CD4-positive, alpha-beta T cell (primary cell): Measurements from ENCODE around the gene CCDC24. TPM values are rescaled to one million over a fixed set of nuclear protein-coding genes. Genes with fewer than 3 reads are reported as not detected.

Experiments
- ATAC-seq: fragments of 200-7000 bp; cut with Tn5 transposase; one replicate; pipeline ENCODE4 v1.10.0; 2022; ENCODE audit warnings: mild to moderate bottlenecking; ENCODE audit not compliant: poor library complexity
- CTCF ChIA-PET: fragments of 350-600 bp; sonication (Branson Sonifier 250); formaldehyde crosslinking; loops from one replicate; lab custom pipeline; 2021; ENCODE audit warnings: antibody characterized with exemption, inconsistent platforms; lab: Charles Lee
- POLR2A ChIA-PET: fragments of 350-600 bp; sonication (Branson Sonifier 250); formaldehyde crosslinking; loops from one replicate; lab custom pipeline; 2021; ENCODE audit warnings: antibody characterized with exemption, inconsistent platforms; lab: Charles Lee
- DNase-seq, 14 experiments: peaks; one replicate each; pipeline ENCODE4 v3.0.0-alpha.2; 2013 to 2020; ENCODE audit warnings: mixed read lengths in 2 of 14
- H3K27ac ChIP-seq, 2 donors: one replicate each; pipeline versions ENCODE4 v1.5.1 to v1.7.0; 2013; ENCODE audit warnings: low read length in 2 of 2, low read depth in 1 of 2, mild to moderate bottlenecking in 1 of 2
- H3K27me3 ChIP-seq, 2 experiments: 1 replicate in 1 of 2; 2 replicates in 1 of 2; pipeline versions ENCODE4 v1.6.1 to v1.7.0; 2013; ENCODE audit warnings: low read length in 2 of 2, control low read depth in 1 of 2, mild to moderate bottlenecking in 1 of 2, moderate library complexity in 1 of 2; ENCODE audit not compliant: insufficient read depth in 2 of 2, control insufficient read depth in 1 of 2
- H3K36me3 ChIP-seq: one replicate; pipeline ENCODE4 v1.6.1; 2013; ENCODE audit warnings: low read length, control low read depth; ENCODE audit not compliant: insufficient read depth
- H3K4me1 ChIP-seq: one replicate; pipeline ENCODE4 v1.6.1; 2013; ENCODE audit warnings: low read length, control low read depth; ENCODE audit not compliant: insufficient read depth
- H3K4me3 ChIP-seq: one replicate; pipeline ENCODE4 v1.5.1; 2013; ENCODE audit warnings: mild to moderate bottlenecking, low read length, moderate library complexity
- H3K9me3 ChIP-seq, 2 experiments: 1 replicate in 1 of 2; 2 replicates in 1 of 2; pipeline versions ENCODE4 v1.6.1 to v1.7.0; 2013; ENCODE audit warnings: low read length in 2 of 2, mild to moderate bottlenecking in 2 of 2, control low read depth in 1 of 2, moderate library complexity in 1 of 2; ENCODE audit not compliant: control insufficient read depth in 1 of 2, insufficient read depth in 1 of 2
- H3K27ac Mint-ChIP-seq: one replicate; pipeline ENCODE4 v1.8.0; 2020; ENCODE audit warnings: mixed read lengths
- H3K27me3 Mint-ChIP-seq: one replicate; pipeline ENCODE4 v1.8.0; 2021; ENCODE audit warnings: mixed read lengths
- H3K36me3 Mint-ChIP-seq: one replicate; pipeline ENCODE4 v1.8.0; 2021; ENCODE audit warnings: low read depth, mixed read lengths
- H3K4me1 Mint-ChIP-seq: one replicate; pipeline ENCODE4 v1.8.0; 2021; ENCODE audit warnings: low read depth, mixed read lengths
- H3K4me3 Mint-ChIP-seq: one replicate; pipeline ENCODE4 v1.8.0; 2020; ENCODE audit warnings: mild to moderate bottlenecking, mixed read lengths
- H3K9me3 Mint-ChIP-seq: one replicate; pipeline ENCODE4 v1.8.0; 2020; ENCODE audit warnings: mixed read lengths
- intact Hi-C, 2 experiments: fragments of 100-400 bp; cut with DNase I in 1 of 2; cut with micrococcal nuclease in 1 of 2; formaldehyde crosslinking; loops; one replicate each; pipeline versions ENCODE4 v1.15.1 to v1.9.0; 2023 to 2025; cut with DNase I, micrococcal nuclease
- total RNA-seq, 174 experiments: library from RNA in 2 of 174; stranded (reverse) in 2 of 174; gene quantifications; one replicate each; pipeline ENCODE4 v1.2.3 and lab custom pipeline; 2021 to 2026
- TF ChIP-seq, protein P1 (sequence below): fragments of 200-600 bp; IDR thresholded peaks from one replicate; pipeline ENCODE4 v1.8.0; 2022; ENCODE audit warnings: antibody characterized with exemption, mild to moderate bottlenecking

CCDC24 gene
- total RNA-seq, 2 experiments from 2014 or later = 0.98 to 1.4 TPM

DNA sequence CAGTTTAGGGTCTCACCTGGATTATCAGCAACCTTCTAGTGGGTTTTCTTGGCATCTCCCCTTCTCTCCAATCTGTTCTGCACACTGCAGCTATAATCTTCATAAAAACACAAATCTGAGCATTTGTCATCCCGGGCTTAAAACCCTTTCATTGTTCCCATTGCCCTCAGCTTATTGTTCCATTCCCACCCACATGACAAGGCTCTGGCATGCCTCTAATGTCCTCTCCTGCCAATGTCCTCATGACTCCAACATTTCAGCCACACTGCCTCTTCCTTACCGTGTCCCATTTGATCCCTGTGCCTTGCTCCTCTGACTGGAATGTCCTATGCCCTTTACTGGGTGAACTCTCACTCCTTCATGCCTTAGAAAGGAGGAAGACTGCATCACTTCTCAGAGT is 29.1 kb upstream of the CCDC24 start:
- Histone ChIP-seq H3K4me3 (no peak overlapping the region), H3K4me1 (no peaks in the 10 kb centered on the region), H3K27me3 (no peaks in the 10 kb centered on the region), H3K27ac (no peak overlapping the region), H3K9me3 (no peaks in the 10 kb centered on the region), H3K36me3 (peaks cover 47% of the 10 kb centered on the region)
- Mint-ChIP-seq H3K27ac (no peak overlapping the region), H3K4me3 (no peak overlapping the region), H3K9me3 (no peaks in the 10 kb centered on the region), H3K27me3 (no peaks in the 10 kb centered on the region), H3K4me1 (no peaks in the 10 kb centered on the region), H3K36me3 (peaks cover 34% of the 10 kb centered on the region)
- POLR2A ChIA-PET = no interaction called here
- TF ChIP-seq, protein P1, sequence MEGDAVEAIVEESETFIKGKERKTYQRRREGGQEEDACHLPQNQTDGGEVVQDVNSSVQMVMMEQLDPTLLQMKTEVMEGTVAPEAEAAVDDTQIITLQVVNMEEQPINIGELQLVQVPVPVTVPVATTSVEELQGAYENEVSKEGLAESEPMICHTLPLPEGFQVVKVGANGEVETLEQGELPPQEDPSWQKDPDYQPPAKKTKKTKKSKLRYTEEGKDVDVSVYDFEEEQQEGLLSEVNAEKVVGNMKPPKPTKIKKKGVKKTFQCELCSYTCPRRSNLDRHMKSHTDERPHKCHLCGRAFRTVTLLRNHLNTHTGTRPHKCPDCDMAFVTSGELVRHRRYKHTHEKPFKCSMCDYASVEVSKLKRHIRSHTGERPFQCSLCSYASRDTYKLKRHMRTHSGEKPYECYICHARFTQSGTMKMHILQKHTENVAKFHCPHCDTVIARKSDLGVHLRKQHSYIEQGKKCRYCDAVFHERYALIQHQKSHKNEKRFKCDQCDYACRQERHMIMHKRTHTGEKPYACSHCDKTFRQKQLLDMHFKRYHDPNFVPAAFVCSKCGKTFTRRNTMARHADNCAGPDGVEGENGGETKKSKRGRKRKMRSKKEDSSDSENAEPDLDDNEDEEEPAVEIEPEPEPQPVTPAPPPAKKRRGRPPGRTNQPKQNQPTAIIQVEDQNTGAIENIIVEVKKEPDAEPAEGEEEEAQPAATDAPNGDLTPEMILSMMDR = no peak
- intact Hi-C loops = no loop called here
- ATAC-seq (no peak), DNase-seq (no peak)
- CTCF ChIA-PET = no interaction called here

DNA sequence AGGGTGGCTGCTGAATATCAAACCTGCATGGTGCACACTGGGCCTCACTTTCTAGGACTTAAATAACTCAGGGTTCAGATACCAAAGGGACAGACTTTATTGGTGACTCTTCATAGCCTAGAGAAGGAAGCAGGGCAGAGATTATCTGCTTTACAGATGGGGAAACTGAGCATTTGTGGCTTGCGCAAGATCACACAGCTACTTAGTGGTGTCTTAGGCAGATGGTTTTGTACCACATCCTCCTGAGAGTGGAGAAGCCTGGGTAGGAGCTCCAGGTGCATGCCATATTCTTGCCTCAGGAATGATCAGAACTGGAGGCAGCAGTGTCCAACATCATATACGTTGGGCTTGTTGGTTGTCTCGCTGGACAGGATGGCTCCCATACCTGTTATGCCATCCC is 28.4 kb upstream of the CCDC24 start:
- TF ChIP-seq, protein P1 = no peak
- H3K4me1 Mint-ChIP-seq = no peaks in the 10 kb centered on the region

DNA sequence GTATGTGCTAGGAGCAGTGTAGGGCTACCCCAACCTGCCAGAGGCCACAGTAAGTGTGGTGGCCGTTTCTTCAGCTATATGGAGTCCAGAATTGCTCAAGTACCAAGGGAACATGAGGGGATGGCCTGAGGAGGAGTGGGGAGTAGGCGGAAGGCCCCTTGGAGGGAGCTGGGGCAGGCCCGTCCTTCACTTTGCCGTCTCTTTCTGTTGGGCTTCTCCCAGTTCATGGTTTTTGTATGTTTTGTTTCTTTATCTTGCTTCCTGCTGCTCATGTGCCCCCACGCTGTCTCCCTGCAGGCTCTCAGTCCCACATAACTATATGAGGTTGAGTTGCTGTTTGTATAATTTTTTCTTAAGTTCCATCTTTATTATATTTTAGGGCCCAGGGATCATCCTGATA is 27.5 kb upstream of the CCDC24 start:
- Mint-ChIP-seq H3K27ac (no peak overlapping the region), H3K36me3 (peaks cover 22% of the 10 kb centered on the region), H3K4me1 (no peaks in the 10 kb centered on the region), H3K9me3 (no peaks in the 10 kb centered on the region), H3K4me3 (no peak overlapping the region), H3K27me3 (no peaks in the 10 kb centered on the region)
- ChIA-PET POLR2A (no interaction called here), CTCF (no interaction called here)
- peaks cover 33% of the 10 kb centered on the region for H3K36me3 ChIP-seq
- intact Hi-C loops = no loop called here
- H3K4me3 ChIP-seq = no peak overlapping the region
- H3K27ac ChIP-seq = no peak overlapping the region
- no peaks in the 10 kb centered on the region for H3K27me3 ChIP-seq
- TF ChIP-seq, protein P1 = no peak
- no peaks in the 10 kb centered on the region for H3K4me1 ChIP-seq
- DNase-seq = no peak
- no peaks in the 10 kb centered on the region for H3K9me3 ChIP-seq
- no peak for ATAC-seq

More for the DNA sequence above, 28.4 kb upstream of the CCDC24 start:
- H3K4me1 ChIP-seq = no peaks in the 10 kb centered on the region
- Mint-ChIP-seq H3K4me3 (no peak overlapping the region), H3K9me3 (no peaks in the 10 kb centered on the region), H3K27ac (no peak overlapping the region), H3K36me3 (peaks cover 30% of the 10 kb centered on the region), H3K27me3 (no peaks in the 10 kb centered on the region)
- H3K36me3 ChIP-seq = peaks cover 40% of the 10 kb centered on the region
- no peak for DNase-seq
- H3K9me3 ChIP-seq = no peaks in the 10 kb centered on the region
- H3K27me3 ChIP-seq = no peaks in the 10 kb centered on the region
- POLR2A ChIA-PET = no interaction called here
- no peak for ATAC-seq
- CTCF ChIA-PET = no interaction called here
- no peak overlapping the region for H3K4me3 ChIP-seq
- H3K27ac ChIP-seq = no peak overlapping the region
- intact Hi-C loops = no loop called here
